Fibroblast of peridontal ligament (primary cell): ENCODE measurements around the gene ACTN1.

Experiments used
- DNase-seq: peaks from one replicate; pipeline ENCODE4 v3.0.0-alpha.2; 2010; ENCODE audit errors: extremely low read depth

ACTN1 gene

GRCh38 chr14:68824207-68824516 is 154.9 kb downstream of the ACTN1 start:
- no peak for DNase-seq
